HFFc6 (cell line): ENCODE data around the gene CCDC134. TPM values are rescaled to one million over a fixed set of nuclear protein-coding genes. Genes with fewer than 3 reads are reported as not detected.

Experiments
- DNase-seq: peaks from one replicate; pipeline ENCODE4 v3.0.0-alpha.2; 2018
- H3K27ac Mint-ChIP-seq: 2 replicates; pipeline ENCODE4 v1.8.0; 2020; ENCODE audit warnings: mild to moderate bottlenecking, mixed read lengths
- H3K27me3 Mint-ChIP-seq: 2 replicates; pipeline ENCODE4 v1.8.0; 2021; ENCODE audit warnings: mild to moderate bottlenecking, moderate library complexity, mixed read lengths; ENCODE audit not compliant: insufficient read depth
- H3K36me3 Mint-ChIP-seq: 2 replicates; pipeline ENCODE4 v1.8.0; 2021; ENCODE audit warnings: low read depth, mixed read lengths
- H3K4me1 Mint-ChIP-seq: 2 replicates; pipeline ENCODE4 v1.8.0; 2020; ENCODE audit warnings: low read depth, mixed read lengths
- H3K4me3 Mint-ChIP-seq: 2 replicates; pipeline ENCODE4 v1.8.0; 2020; ENCODE audit warnings: mild to moderate bottlenecking, moderate library complexity, mixed read lengths
- H3K9me3 Mint-ChIP-seq: 2 replicates; pipeline ENCODE4 v1.8.0; 2020; ENCODE audit warnings: mild to moderate bottlenecking, mixed read lengths
- CTCF ChIP-seq: fragments of 200-600 bp; sonication (generic); IDR thresholded peaks from 2 replicates; pipeline ENCODE4 v1.5.0; 2021; ENCODE audit warnings: antibody characterized with exemption, mild to moderate bottlenecking
- total RNA-seq, 6 experiments: library from RNA; stranded (reverse); fragmentation: NEBNext Ultra II Directional; extraction: Animal tissue kit (Norgen Biotek cat#: 25700); gene quantifications; 2 replicates in 1 of 6; 3 replicates in 5 of 6; pipeline ENCODE4 v1.2.3, GENCODE V29; 2021

CCDC134 gene
- total RNA-seq, 6 experiments from 2014 or later: 8.9 to 10.4 (median 9.1) TPM

DNA sequence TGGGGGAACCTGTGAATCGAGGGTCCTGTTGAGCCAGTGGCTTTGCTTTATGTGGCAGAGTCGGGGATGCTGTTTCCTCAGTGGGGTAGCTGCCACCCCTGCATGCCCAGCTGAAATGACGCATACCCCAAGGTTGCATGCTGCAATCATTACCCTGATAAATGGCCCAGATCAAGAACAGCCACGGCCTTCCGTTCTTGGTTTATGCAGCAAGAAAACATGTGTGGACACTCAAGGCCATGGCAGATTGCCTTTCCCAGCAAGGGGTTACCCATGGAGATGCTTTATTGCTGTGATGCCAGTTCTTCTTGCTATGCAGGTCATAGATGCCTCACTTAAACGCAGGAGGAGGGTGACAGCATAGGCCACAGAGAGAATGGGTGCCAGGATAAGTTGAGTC is 18.1 kb downstream of the CCDC134 start:
- Mint-ChIP-seq H3K27ac (no peak overlapping the region), H3K9me3 (no peaks in the 10 kb centered on the region), H3K4me3 (no peak overlapping the region), H3K27me3 (peaks cover 4% of the 10 kb centered on the region), H3K4me1 (peaks cover 21% of the 10 kb centered on the region), H3K36me3 (peaks cover 5% of the 10 kb centered on the region; the same call in 1 of the 2 replicates)
- TF ChIP-seq CTCF: no peak
- DNase-seq: no peak

DNA sequence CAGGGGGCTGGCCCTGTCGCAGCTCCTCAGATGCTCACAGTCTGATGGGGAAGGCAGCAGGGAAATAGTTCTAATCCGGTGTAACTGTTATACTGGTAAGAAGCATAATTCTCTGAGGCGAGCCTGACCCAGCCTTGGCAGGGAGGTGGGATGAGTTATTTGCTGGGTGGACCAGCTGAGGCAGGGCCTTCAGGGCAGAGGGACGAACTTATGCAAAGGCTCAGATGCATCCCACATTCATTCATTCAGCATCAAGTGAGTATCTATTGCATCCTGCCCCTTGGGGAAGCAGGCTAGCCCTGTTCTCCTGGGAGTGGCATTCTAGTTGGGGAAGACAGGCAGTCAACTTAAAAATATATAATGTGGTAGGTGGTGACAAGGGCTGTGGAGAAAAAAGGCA is 18.8 kb downstream of the CCDC134 start:
- Mint-ChIP-seq H3K27me3 (peaks cover 4% of the 10 kb centered on the region), H3K27ac (no peak overlapping the region), H3K4me1 (peaks cover 16% of the 10 kb centered on the region), H3K4me3 (no peak overlapping the region), H3K9me3 (no peaks in the 10 kb centered on the region), H3K36me3 (peaks cover 5% of the 10 kb centered on the region; the same call in 1 of the 2 replicates)
- TF ChIP-seq CTCF: no peak
- DNase-seq: no peak

DNA sequence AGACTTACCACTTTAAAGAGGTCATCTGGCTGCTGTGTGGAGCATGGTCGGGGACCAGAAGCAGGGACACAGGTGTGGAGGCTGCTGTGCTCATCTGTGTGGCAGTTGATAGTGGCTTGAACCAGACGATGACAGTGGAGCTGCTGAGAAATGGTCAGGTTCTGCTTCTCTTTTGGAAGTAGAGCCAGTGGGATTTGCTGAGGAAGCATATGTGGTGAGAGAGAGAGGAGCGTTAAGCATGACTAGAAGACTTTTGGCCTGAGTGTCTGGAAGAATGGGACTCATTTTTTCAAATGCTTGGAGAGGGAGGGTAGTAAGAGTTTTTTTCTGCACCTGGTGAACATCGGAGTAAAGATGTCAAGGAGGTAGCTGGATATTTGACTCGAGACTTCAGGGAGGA is 20.0 kb downstream of the CCDC134 start:
- Mint-ChIP-seq H3K27me3 (peaks cover 4% of the 10 kb centered on the region), H3K27ac (0 out of 2 replicates have a peak overlapping the region, but pooled peaks have one; percentile 14), H3K4me3 (no peak overlapping the region), H3K4me1 (peaks cover 25% of the 10 kb centered on the region), H3K36me3 (peaks cover 5% of the 10 kb centered on the region; the same call in 1 of the 2 replicates), H3K9me3 (no peaks in the 10 kb centered on the region)
- DNase-seq: no peak
- no peak for TF ChIP-seq CTCF

GRCh38 chr22:41821471-41822316 is 21.2 kb downstream of the CCDC134 start:
- H3K9me3 Mint-ChIP-seq: no peaks in the 10 kb centered on the region
- peak overlapping the region; percentile 63; the same call in 1 of the 2 replicates for H3K27ac Mint-ChIP-seq
- DNase-seq: no peak
- no peaks in the 10 kb centered on the region for H3K36me3 Mint-ChIP-seq
- H3K4me1 Mint-ChIP-seq: peaks cover 28% of the 10 kb centered on the region
- TF ChIP-seq CTCF: no peak
- H3K27me3 Mint-ChIP-seq: peaks cover 4% of the 10 kb centered on the region
- H3K4me3 Mint-ChIP-seq: no peak overlapping the region

DNA sequence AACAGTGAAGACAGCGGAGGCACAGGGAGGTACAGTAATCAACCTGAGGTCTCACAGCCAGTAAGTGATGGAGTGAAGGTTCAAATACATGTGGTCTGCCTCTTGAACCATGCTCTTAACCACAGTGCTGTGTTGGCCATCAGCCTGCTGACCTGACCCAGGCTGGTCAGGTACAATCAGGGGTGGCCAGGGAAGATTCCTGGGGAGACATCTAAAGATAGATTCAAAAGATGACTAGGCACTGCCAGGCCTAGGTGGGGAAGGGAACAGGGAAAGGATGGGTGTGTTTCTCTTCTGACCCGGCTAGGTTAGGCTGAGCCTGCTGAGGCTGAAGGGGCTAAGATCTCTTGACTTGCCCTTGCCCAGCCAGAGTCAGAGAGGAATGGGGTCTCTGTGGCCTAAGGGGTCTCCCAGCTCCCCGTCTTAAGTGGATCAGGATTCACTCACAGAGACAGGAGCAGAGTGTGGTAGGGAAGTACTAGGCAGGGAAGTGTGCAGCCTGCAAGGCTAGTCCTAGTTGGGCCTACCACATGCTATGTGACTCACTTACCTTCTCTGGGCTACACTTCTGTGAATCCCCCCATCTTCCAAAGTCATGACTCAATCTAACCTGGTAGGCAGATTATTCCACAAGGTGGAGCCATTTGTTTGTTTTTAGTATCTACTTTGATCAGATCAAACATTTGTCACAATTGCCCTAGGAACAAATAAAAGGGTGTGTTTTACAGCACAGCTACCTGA is 22.0 kb downstream of the CCDC134 start:
- peaks cover 28% of the 10 kb centered on the region for H3K4me1 Mint-ChIP-seq
- DNase-seq: peak; percentile 74
- H3K27me3 Mint-ChIP-seq: peaks cover 4% of the 10 kb centered on the region
- H3K36me3 Mint-ChIP-seq: no peaks in the 10 kb centered on the region
- no peak overlapping the region for H3K4me3 Mint-ChIP-seq
- peak overlapping the region; percentile 63 for H3K27ac Mint-ChIP-seq
- TF ChIP-seq CTCF: peak; percentile 78
- H3K9me3 Mint-ChIP-seq: no peaks in the 10 kb centered on the region
